Stimulated activated CD4-positive, alpha-beta T cell treated with anti-CD3 and anti-CD28 coated beads, TNF-alpha, amount 100 ng/mL, for 4 hours (primary cell): ENCODE data around the gene HSPA12A.

ENCODE experiments used
- DNase-seq, 3 experiments: peaks; one replicate each; pipeline ENCODE4 v3.0.0-alpha.2; 2020; ENCODE audit warnings: low read depth in 3 of 3

HSPA12A gene, protein sequence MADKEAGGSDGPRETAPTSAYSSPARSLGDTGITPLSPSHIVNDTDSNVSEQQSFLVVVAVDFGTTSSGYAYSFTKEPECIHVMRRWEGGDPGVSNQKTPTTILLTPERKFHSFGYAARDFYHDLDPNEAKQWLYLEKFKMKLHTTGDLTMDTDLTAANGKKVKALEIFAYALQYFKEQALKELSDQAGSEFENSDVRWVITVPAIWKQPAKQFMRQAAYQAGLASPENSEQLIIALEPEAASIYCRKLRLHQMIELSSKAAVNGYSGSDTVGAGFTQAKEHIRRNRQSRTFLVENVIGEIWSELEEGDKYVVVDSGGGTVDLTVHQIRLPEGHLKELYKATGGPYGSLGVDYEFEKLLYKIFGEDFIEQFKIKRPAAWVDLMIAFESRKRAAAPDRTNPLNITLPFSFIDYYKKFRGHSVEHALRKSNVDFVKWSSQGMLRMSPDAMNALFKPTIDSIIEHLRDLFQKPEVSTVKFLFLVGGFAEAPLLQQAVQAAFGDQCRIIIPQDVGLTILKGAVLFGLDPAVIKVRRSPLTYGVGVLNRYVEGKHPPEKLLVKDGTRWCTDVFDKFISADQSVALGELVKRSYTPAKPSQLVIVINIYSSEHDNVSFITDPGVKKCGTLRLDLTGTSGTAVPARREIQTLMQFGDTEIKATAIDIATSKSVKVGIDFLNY

DNA sequence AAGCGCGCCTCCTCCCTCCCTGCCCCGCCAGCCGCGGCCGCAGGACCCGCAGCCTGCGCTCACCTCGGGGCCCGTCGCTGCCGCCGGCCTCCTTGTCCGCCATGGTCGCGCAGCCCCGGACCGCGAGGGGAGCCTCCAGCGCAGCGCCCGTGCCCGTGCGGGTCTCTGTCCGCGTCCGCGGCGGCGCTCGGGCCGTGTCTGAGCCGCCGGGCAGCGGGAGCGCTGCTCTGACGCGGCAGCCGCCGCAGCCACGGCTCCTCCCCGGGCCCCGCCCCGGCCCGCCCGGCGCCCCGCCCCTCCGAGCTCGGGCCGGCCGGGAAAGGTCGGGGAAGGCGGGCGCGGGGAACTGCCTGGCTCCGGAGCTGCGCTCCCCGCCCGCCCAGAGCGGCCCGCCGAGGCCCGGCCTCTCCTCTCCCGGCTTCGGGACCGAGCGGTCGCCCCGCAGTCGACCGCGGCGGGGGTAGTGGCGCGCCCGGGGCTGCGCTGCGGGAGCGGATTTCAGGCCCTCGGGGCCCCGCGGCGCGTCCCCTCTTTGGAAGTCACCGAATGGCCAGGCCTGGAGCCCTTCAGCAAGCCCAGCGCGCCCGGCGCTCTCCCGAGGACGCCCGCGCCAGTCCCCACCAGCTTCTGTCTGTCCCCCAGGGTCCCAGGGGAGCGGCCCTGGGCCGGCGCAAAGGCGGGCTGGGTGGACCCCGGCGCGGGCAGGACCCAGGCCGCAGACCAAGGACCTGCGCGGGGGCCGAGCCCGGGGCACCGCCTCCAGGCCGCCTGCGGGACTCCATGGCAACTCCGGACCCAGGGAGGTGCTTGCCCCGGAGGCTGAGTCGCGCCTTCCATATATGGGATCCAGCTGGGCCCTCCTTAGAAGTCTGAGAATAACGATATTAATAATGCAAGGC, at the start of gene HSPA12A:
Gene HSPA12A, minus strand, starts transcription at position 200 of the 899 bp plus-strand sequence. Its CDS starts 97 bp downstream, at position 103.
- DNase-seq = peak in 2 of 3 experiments; percentile 34 to 45

GRCh38 chr10:116791241-116791640, 48.9 kb upstream of the HSPA12A start:
- DNase-seq = no peak

DNA sequence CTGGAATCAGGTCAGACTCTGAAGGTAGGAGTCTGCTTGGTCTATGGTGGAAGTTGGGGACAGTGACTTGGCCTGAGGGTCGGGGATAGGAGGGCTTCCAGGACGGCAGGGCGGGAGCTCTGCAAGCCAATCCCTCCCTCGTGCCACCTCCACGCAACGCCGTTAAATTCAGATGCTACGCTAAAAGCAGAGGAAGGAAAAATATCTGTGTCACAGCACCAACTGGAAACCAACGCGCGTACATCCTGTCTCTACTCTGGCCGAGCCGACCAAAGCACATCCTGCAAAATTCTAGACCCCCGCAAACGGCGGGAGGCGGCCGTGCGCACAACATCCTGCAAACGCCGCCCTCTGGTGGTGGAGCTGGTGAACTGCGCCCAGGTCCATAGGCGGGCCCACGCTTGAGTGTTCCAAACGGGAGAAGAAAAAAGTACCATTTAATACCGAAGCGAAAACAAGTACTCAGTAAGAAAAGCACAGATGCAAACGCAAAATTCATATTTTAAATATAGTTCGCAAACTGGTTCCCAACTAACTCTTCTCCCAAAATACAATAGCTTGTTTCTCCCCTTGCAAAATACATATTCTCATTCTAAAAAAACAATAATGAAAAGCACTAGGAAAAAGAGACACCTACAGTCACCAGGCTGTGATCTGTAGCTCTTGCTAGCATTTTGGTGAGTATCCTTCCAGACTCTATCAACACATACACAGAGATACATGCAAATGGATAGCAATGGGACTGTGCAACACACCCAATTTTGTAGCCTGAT, 45.7 kb upstream of the HSPA12A start:
- DNase-seq = peak; percentile 39 to 49 (median 43)

GRCh38 chr10:116787053-116787659, 44.8 kb upstream of the HSPA12A start:
- no peak for DNase-seq

- DNase-seq = no peak
These were observed 43.5 kb upstream of the HSPA12A start for GRCh38 chr10:116785867-116786266.

- DNase-seq = no peak
These were observed 42.9 kb upstream of the HSPA12A start for GRCh38 chr10:116785282-116785681.

GRCh38 chr10:116784651-116785050, 42.3 kb upstream of the HSPA12A start:
- no peak for DNase-seq

GRCh38 chr10:116784035-116784434, 41.7 kb upstream of the HSPA12A start:
- DNase-seq = no peak

- no peak for DNase-seq
These were observed 40.8 kb upstream of the HSPA12A start for GRCh38 chr10:116783011-116783655.

- no peak for DNase-seq
These were observed 39.1 kb upstream of the HSPA12A start for GRCh38 chr10:116781370-116781884.

DNA sequence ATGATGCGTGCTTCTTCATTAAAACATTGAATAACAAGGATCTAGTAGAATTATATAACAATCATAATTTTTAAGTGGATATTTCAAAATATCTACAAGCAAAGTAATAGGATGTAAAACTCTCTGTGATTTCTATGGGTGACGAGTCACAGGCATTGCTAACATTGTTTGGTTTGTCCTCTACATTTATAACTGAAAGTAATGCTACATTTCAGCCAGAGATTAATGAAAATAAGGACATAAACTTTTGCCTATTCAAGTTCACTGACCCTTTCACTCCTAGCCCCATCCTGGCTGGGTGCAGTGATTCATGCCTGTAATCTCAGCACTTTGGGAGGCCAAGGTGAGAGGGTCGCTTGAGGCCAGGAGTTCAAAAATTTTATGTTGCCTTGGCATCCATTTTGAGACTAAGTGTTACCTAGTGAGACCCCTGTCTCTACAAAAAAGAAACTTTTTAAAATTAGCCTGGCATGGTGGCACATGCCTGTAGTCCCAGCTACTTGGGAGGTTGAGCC, 38.4 kb upstream of the HSPA12A start:
- no peak for DNase-seq

DNA sequence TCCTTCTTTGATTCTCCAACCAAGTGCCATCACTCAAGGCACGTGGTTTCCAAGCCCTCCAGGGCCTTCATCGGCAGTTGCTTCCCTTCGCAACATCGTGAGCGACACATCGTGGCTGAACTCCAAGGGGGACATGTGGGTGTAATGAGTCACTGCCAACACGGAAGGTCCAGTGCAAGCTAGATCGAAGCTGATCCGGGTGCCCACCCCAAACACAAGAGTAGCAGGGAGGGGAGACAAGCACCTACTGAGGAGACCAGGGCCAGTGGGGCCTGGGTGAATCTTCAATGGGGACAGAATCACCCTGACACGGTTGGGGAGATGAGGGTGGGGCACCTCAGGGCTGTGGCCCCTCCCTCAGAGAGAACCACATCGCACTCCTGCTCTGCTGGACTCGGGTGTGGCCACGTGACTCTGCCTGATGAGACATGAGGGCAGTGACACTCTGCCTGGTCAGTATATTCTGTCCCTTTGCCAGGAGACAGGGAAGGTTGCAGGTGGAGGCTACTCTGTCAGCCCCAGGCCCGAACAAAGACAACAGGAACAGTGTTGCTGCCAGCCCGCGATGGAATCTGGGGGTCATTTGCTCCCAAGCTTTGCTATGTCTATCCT, 36.8 kb upstream of the HSPA12A start:
- DNase-seq = no peak

- no peak for DNase-seq
These were observed 34.6 kb upstream of the HSPA12A start for GRCh38 chr10:116777006-116777405.

DNA sequence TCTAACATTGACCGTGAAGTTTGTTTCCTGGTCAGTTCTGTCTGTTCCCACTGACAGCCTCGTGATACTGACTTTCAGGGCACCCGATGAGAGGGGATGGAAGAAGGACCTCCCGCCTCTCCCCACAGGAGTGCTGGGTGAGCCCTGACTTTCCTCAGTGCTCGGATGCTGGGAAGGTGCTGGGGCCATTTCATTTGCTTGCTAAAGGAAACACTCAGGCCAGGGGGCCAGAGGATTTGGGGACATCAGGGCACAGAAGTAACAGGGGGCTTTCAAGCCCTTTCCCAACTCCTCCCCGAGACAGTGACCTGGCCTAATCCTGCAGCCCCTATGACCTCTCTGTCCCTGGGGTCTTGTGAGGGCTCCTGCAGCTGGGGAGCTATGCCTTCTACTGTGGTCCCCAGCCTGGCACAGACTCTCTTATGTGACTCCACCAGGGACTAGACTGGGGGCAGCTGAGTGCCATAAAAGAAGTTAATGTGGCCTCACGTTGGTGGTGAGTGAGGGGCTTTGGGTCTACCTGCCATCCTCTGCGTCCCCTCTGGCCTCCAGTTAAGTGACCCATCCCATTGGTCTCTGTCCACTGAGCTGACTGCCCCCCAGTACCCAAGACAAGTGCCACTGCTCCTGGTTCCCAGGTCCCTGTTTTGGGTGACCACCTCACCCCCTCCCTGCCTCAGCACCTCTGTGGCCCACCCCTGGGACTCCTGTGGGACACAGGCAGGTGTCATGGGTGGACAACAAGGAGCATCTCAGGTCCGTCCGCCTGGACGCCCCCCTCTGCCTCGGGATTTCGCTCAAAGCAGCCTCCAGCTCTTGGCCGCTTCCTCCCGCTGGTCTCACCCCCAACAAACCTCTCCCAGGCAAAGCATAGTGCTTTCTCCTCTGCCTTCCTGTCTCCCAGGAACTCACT, 33.4 kb upstream of the HSPA12A start:
- DNase-seq = no peak

DNA sequence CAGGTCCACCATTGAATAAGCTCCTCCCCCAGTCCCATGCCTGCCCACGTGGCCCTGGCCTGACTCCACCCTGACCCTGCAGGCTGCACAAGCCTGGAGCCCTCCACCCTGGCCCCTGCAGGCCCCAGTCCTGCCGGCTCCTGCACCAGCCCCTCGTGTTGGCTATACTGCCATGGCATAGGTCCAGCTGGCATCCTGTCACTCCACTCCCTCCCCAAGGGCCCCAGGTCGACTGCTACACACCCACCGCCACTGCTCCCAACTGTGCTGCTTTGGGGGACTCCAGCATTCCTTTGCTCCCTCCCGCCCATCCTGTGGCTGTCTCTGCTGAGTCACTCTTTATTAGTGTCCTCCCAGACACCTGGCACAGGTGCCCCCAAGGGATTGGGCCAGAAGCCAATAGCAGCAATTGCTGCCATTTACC, 32.4 kb upstream of the HSPA12A start:
- DNase-seq = no peak

- no peak for DNase-seq
These were observed 30.7 kb upstream of the HSPA12A start for GRCh38 chr10:116772909-116773705.

- no peak for DNase-seq
These were observed 29.7 kb upstream of the HSPA12A start for GRCh38 chr10:116771959-116772585.
